M059J (cell line): ENCODE measurements around the gene THEM5. TPM values are rescaled to one million over a fixed set of nuclear protein-coding genes. Genes with fewer than 3 reads are reported as not detected.

ENCODE experiments used
- DNase-seq: peaks from one replicate; pipeline ENCODE4 v3.0.0-alpha.2; 2012; ENCODE audit warnings: low read depth
- total RNA-seq: library from RNA; depleted of rRNA; stranded (reverse); fragments of >200 nt; shearing (Covaris generic); gene quantifications from 2 replicates; pipeline ENCODE4 v1.2.3, GENCODE V29; 2014

Gene THEM5
- total RNA-seq, 1 experiment from 2014 or later = not detected

DNA sequence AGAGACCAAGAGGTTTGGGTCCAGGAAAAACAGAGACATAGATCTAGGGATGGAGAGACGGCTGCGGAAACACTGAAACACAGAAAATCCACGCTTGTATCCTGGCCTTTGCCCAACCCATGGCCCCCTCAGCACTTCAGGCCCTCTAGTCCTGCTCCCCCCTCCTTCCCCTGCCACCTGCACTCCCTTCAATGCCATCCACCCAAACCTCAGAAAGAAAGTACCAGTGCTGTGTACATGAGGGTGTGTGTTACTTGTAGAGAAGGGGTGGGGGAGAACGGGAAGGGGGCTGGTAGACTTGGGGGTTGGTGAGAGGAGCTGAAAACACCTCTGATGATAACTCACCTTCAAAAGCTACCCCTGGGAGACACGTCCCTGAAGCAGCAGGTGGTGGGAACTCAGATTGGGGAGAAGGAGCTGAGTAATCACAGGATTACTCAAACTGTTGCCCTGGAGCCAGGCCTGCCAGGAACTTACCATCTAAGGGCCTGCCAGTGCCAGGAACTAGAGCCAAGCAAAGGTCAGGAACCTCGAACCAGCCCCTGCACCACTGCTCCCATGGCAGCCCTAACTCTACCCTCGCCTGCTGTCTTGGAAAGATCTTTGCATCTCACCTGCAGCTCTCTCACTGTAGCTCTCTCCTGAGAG, 33.4 kb downstream of the THEM5 start:
- peak; percentile 61 for DNase-seq

DNA sequence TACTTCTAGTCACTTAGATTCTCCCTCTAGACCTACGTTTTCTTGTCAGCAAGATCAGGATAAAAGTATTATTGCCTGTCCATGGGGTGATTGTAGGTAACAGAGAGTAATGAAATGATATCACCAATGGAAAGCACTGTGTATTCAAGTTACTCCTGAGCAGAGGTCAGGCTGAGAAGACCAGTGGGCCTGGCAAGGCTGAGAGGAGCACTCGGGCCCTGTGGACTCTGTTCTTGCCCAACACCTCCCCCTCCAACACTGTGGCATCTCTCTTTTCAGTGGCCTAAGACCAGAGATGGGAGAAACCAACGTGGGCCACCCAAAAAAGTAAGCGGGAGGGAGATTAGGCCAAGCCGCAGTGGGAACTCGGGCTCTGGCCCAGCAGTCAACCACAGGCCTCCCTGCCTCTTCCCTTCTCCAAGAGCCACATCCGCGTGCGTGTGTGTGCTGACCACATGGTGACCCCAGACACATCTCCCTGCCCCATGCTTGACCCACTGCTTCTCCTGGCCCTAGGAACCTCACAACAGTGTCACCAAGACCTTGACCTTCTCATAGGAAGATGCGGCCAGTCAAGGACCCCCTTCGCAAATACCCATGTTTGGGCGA, 34.2 kb downstream of the THEM5 start:
- no peak for DNase-seq

DNA sequence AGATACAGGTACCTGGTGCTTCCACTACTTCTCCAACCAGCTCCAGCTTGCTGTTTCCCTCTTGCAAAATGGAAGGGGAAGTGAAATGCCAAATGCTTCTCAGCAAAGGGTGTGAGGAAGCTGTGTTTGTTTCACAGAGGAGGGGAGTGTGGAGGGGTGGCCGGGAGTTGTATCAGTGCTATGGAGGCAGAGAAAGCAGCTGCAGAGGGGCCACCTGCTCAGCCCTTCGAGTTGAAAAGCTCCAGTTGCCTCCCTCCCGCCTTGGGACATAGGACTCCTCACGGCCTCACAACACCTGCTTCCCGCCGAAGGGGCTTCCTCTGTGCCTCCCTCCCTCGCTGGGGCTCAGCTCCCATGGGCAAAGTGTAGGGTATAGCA, 36.2 kb downstream of the THEM5 start:
- DNase-seq = no peak

DNA sequence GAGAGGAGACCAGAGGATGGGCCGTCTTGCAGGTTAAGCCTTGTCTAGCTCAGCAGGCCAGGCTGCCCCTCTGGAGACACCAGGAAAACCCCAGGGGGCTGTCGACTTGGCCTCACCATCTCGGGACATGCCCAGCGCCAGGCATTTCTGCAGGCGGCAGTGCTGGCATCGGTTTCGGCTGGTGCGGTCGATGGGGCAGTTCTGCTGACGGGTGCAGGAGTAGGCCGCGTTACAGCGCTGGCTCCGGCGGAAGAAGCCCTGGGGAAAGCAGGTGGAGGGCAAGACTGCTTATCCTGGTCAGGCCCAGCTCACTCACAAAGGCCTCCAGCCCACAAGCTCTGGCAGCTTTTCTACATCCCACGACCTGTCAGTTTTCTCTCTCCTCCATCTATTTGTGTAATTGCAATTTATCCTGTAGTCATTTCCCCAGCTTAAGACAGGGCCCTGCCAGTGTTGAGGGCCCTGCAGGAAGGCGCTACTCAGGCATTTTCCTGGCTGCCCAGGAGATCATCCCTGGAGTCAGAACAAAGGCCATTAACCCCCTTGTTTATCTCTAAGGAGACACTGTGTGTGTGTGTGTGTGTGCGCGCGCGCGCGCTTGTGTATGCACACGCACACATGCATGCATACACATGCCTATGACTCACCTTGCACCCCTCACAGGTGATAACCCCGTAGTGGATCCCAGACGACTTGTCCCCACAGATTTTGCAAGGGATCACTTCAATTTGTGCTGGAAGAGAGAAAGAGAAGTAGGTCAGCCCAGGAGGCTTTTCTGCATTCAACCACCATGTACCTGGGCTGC, 36.8 kb downstream of the THEM5 start:
- DNase-seq = no peak

DNA sequence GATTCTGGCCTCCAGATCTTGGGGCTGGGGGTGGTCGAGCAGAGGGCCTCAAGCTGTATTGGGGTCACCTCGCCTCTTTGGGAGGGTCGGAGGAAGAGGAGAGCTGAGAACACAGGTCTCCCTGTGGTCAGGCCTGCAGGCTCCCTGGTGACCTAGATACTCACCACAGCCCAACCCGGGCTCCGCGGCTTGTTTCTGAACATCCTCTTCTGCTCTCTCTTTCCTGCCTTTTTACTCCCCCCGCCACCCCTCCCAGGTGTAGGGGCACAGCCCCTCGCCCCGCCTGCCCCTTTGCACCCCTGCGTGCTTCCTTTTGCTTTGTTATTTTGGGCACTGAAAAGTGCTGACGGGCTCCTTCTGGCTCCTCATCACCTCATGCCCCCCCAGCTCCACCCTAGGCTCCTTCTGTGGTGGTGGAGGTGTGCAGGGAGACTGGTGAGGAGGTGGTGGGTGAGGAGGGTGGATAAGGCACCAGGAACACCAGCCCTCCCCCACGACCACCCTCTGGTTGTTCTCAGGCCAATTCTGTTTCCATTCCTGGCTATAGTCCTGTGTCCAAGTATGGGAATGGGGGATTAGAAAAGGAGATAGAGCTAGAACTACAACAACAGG, 37.7 kb downstream of the THEM5 start:
- DNase-seq = no peak

DNA sequence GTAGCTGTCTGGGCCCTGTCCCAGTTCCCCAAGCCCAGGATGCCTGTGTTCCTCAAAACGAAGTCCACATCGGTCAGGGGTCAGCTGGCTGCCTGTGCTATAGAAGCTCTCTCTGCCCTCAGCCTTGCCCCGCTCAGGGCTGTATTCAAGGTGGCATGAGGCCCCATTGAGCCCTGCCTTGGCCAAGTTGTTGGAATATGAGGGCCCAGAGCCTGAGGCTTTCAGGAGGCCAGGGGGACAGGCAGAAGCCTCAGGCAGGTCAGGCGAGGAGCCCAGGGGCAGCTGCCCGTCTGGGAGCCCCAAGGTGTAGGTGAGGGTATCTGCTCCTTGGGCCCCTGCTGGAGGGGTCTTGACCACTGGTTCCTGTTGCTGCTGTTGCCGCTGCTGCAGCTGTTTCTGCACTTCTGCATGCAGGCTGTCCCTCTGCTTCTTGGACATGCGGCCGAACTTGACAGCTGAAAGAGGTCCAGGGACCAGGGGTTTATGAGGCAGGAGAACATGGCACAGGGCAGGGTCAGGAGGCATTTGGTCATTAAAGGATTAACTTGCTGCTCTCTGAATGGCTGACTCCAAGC, 38.5 kb downstream of the THEM5 start:
- no peak for DNase-seq

DNA sequence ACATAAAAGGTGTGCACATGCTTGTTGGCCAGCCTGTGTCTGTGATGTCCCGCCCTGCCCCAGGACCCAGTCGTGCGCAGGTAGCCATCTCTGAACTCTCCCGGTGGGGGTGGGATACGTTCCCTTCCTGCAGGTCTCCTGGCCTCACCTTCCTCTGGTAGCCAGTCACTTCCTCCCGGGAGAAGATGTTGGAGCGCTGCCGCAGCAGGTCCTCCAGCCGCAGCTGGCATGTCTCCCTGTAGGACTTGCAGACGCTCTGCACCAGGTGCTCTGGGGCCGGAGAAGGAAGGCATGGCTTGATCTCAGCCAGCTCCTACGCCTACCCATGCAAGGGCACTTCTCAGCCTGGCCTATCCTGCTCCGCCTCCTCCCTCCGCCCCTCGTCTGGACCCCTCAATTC, 39.1 kb downstream of the THEM5 start:
- no peak for DNase-seq

DNA sequence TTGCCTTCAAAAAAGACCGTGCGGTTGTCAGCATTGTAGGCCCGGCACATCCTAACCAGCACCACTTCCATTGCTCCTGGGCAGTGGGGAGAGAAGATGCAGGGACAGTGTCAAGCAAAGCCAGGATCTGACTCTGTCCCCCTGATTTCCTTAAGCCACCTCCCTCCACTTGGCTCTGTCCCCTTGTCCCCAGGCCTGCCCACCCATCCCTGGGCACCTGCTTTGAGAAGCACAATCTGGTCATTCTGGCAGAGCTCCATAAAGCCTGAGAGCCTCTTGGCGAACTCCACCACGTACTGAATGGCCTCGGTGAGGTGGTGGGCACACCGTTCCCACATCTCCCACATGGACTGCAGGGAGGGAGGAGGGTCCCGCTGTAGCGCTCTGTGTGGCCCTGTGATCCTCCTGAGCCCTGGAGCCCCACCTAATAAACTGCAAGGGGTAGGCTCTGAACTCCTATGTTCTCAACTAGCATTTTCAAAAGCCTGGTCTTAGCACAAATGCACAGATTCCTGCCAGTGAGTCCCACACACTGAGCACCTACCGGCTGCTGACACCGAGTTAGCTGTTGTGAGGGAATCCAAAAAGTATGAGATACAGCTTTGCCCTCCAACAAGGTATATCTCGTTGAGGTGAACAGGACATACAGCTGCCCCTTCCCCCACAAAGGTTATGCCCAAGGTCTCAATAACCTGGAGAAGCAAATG, 40.1 kb downstream of the THEM5 start:
- DNase-seq = no peak

DNA sequence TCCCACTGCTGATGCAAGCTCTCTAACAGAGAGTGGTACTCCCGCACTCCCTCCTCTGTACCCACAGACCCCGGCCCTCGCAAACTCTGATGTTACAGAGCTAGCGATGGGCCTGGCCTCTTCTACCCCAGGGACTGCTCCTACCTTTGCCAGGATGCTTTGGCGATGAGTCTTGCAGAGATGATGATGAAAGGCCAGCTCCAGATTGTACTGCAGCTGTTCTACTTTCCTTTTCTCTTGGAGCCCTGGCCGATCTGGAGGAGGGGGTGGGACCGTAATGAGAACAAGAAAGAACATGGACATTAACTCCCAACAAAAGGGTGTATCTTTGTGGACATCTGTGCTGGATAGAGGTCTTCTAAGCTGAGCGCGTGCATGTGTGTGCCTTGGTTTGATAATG, 42.3 kb downstream of the THEM5 start:
- DNase-seq = peak; percentile 43

DNA sequence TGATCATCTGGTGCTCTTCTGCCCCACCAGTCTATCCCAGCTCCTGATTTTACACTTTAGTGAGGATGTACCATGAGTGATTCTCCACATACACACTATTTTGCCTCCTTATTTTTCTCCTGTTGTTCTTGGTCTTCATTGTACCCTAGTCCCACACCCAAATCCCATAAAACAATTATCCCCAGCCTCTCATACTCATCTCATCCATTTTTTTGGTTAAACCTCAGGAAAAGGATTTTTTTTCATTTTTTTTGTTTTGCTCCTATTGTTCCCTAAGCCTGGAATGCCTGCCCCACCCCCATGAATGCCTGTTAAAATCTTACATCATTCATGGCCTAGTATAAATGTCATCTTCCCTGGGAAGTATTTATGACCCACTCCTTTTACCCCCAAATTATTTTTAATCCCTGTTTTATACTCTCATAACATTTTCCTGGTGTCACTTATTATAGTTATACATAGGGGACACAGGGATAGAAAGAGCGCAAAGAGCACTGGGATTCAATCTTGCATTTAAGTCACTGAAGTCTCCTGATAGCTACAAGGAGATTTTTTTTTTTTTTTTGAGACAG, 43.4 kb downstream of the THEM5 start:
- no peak for DNase-seq

DNA sequence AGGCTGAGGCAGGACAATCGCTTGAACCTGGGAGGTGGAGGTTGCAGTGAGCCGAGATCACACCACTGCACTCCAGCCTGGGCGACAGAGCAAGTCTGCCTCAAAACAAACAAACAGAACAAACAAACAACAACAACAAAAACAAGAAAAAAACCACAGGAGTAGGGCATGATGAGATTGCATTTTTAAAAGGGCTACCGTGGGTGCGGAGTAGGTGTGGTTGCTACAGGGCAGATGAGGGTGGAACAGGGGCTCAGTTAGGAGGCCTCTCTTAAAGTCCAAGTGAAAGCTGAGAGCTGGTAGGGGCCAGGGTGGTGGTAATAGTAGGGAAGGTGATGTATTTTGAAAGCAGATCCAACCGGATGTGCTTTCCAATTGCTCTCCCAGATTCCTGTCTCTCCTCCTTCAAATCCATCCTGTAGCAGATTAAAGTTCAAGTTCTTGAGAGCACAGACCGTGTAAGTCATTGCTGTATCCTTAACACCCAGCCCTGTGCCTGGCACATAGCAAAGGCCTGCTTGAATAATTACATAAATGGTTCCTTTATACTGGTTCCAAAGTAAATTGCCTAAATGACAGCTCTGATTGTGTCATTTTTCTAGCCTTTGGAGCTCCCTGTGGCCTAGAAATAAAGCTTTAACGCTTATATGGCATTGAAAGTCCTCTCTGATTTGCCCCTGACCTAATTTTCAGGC, 44.1 kb downstream of the THEM5 start:
- DNase-seq = no peak

DNA sequence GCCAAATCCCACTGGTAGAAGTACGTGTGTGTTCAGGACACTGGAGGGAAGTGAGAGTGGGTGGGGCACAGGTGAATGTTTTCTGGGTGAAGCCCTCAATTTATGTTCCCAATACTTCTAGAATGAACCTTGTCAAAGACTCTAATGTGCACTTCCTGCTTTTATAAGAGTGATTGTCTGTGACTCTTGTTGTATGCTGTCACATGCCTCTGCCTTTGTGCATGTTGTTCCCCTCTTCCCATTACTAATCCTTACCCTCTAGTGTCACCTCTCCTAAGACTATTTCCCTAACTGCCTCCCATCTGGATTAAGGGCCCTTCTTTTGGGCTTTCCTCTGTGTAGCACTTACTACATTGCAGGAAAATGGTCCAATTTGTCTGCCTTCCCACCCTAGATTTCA, 45.7 kb downstream of the THEM5 start:
- no peak for DNase-seq

DNA sequence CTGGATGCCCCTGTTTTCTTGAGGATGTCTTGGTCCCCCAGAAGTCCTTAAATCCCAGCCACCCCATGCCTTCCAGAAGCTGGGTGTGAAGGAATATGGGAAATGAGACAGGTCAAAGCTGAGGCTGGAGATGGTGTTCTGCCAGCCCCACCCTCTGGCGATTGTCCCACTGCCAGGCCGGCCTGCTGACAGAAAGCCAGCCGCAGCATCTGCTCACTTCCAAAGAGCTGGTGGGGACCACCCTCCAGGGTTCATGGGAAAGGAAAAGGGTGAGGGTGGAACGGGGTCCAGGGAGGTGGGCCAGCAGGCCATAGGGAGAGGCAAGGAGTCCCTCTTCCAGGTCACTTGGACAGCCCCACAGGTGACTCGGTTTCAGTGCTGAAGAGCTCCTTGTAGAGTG, 46.4 kb downstream of the THEM5 start:
- no peak for DNase-seq

DNA sequence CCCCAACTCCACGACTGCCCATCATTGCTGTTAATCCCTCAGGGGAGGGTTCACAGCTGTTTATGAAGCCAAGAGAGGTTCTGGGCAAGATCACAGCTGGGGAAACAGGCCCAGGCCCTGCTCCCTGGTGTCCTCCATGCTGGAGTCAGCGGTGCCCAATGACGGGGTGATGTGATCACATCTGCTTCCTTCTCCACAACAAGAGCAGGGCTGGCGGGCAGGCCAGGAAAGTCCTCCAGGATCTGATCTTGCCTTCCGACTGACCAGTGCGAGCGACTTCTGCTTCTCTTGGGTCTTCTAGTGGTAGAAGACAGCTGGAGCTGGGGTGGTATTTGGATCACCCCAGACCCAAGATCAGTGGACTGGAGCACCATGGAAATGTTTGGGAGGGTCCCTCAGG, 47.3 kb downstream of the THEM5 start:
- no peak for DNase-seq

DNA sequence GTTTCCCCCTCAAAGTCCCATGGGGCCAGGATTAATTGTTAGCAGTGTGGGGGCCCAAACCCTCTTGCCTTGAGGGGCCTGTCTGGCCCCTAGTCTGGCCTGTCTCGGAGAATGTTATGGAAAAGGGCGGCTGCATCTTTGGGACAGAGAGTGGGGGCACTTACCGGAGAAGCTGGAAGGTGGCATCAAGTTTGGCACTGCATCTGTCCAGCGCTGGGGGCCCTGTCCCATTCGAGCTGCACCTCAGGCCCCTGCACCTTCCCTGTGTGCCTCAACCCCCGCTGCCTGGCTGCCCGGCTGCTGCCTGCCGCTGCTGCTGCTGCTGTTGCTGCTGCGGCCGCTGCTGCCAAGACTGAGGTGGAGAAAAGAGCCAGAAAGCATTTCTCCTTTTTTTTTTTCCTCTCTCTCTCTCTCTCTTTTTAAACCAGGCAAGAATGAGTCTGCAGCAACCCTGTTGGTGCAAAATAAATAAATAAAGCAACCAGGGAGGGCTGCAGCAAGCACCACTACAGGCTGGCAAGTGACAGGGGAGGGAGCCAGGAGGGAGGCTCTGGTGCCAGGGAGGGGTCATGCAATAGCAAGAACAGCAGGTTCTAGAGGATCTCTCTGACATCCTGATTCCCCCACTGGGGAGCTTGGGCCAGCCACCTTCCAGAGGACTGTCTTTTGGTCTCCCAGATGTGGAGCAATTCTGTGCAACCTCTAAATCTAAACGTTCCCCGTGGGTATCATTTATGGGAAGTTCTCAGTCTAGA, 48.3 kb downstream of the THEM5 start, which contains the start of gene LINGO4:
Gene LINGO4 (minus strand): TSS at position 354 of the 755 bp plus-strand sequence. CDS start 2,715 bp downstream, outside the sequence.
- DNase-seq = no peak

DNA sequence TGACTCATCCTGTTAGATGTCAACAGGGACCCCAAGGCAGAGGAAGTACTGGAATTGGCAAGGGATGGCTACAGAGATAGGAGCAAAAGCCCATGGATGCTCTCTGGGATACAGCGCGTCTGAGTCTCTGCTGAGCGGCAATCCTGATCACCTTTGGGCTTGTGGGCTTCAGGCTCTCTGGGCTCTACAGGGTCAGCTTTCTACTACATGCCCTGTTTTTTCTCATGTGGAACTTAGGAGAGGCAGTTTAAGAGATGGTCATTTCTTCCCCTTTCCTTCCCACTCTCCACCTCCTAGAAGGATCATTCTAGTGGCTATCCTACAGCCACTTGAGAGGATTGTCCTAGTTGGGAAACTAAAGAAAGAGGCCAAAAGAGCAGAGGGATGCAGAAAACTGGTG, 49.6 kb downstream of the THEM5 start:
- DNase-seq = no peak

DNA sequence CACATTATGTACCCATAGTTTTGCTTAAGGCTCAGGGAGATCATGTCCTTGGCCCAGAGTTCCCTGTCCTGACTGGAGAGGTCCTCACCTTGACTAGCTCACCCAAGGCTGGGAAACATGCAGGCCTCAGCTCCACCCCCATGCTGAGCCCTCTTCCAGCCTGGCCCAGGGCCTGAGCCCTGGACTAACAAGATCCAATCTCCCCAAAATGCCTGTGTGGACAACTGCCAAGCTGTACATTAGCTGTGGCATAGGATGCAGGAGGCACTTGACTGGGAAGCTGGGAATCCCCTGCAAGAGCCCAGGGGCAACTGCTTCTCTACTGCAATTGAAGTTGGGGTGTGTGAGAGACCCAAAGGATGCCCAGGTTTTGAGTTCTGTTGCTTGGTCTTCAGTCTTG, 50.3 kb downstream of the THEM5 start:
- no peak for DNase-seq

DNA sequence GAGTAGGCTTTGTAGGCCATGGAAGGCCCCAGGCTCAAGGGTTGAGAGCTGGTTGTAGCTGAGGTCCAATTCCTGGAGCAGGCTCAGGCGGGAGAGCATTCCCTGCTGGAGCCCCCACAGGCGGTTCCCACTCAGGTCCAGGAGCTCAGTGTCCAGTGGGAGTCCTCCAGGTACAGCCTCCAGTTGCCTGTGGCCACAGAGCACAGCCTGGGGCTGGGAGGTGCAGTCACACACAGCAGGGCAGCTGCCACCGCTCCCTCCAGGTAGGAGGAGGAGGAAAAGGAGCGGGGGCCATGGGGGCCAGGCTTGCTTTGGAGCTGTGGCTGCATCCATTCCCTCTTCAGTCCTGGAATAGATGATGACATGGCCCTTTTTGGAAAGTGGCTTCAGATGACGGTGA, 51.1 kb downstream of the THEM5 start:
- no peak for DNase-seq

DNA sequence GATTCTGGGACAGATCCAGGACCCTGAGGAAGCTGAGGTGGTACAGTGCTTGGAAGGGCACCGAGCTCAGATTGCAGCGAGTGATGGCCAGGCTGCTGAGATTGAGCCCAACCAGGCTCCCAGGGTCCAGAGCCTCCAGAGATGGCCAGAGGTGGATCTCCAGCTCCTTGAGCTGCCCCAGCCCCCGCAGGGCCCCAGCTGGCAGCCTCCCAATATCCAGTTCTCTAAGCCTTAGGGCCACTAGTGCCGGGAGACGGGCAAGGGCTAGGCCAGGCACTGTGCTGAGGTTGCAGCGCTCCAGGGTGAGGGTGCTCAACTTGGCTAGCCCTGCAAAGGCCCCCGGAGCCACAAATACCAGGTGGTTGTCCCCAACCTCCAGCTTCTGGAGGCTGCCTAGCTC, 51.7 kb downstream of the THEM5 start:
- no peak for DNase-seq

DNA sequence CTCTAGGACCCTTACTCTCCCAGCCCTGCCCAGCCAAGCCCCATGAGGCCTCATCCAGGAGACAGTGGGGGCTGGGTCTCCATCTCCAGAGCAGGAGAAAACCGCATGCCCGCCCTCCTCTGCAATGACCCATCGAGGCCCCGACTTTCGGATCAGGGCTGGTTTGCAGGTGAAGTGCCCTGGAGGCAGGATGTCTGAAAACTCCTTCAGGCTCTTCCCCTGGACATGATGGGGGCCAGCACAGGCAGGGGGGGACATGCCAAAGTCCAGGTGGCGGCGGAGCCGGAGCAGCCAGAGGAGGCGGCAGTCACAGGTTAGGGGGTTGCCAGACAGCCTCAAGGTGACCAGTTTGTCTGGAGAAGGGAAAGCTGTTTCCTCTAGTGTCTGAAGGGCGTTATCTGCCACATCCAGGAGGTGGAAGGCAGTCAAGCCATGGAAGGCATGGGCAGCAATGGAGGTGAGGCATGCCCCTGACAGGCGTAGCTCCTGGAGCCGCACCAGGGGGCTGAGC, 52.1 kb downstream of the THEM5 start:
- no peak for DNase-seq
